GM12873 (cell line): ENCODE results near the gene COX7B2.

Experiments used
- TF ChIP-seq, protein P1 (sequence below): IDR thresholded peaks from 2 replicates; pipeline ENCODE4 v1.5.1; 2012; ENCODE audit warnings: low read depth, mild to moderate bottlenecking, moderate library complexity, low read length, control low read depth; ENCODE audit not compliant: insufficient read depth; ENCODE audit errors: missing control alignments

The COX7B2 gene

DNA sequence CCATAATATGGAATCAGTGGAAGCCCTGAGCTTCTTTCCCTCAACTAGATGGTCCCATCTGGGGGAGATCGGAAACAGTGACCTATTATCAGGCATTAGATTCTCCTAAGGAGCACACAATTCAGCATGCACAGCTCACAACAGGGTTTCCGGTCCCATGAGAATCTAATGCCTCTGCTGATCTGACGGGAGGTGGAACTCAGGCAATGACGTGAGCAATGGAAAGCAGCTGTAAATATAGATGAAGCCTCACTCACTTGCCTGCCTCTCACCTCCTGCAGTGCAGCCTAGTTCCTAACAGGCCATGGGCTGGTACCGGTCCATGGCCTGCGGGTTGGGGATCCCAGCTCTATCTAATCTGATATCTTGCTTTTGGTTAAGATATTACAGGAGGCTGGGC lies 88.9 kb downstream of the COX7B2 start:
- TF ChIP-seq, protein P1, sequence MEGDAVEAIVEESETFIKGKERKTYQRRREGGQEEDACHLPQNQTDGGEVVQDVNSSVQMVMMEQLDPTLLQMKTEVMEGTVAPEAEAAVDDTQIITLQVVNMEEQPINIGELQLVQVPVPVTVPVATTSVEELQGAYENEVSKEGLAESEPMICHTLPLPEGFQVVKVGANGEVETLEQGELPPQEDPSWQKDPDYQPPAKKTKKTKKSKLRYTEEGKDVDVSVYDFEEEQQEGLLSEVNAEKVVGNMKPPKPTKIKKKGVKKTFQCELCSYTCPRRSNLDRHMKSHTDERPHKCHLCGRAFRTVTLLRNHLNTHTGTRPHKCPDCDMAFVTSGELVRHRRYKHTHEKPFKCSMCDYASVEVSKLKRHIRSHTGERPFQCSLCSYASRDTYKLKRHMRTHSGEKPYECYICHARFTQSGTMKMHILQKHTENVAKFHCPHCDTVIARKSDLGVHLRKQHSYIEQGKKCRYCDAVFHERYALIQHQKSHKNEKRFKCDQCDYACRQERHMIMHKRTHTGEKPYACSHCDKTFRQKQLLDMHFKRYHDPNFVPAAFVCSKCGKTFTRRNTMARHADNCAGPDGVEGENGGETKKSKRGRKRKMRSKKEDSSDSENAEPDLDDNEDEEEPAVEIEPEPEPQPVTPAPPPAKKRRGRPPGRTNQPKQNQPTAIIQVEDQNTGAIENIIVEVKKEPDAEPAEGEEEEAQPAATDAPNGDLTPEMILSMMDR, result no peak

DNA sequence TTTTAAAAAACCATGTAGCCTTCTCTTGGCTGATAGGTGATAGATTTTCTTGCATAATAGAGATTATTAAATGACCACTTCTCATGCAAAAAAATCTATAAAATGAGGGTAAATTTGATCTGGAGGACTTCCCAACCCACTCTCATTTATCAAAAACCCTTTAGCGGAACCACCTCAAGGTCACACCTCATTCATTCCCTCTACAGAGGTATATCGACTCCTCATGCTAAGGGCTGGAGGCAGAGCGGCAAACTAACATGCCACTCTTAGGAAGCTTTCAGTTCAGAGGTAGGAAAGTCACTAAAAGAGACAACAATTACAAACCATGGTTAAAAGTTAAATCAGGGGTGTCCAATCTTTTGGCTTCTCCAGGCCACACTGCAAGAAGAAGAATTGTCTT lies 90.0 kb downstream of the COX7B2 start:
- TF ChIP-seq, protein P1, result no peak

DNA sequence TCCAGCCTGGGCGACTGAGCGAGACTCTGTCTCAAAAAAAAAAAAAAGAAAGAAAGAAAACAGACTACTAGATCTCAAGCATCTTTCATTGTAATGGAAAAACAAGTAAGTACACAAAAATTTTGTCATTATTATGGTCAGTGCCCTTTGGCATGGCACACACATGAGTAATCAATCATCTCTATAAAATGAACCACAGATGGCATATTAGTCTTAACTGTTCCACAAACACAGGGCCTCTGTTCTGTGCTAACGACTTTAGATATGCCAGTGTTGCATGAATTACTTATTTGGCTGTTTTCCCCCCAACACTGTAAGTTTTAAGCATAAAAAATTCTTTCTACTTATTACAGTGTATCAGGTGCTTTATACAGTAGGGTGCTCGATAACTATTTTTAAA lies 90.4 kb downstream of the COX7B2 start:
- TF ChIP-seq, protein P1, result no peak

DNA sequence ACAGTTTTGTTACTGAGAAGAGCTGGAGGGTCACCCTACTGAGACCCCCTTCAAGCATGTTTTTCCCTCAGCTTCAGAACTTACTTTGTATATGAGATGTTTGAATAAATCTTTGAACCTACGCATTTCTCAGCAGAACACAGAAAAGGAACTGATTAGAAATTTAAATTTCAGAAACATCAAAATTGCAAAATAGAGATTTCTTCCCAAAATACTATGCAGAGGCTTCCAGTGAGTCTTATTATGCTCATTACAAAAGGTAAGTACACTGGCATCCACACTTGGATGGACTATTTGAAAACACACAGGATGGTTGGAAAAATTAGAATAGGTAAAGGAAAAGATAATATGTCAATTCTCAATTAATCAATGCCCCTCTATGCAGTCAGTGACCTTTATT lies 91.2 kb downstream of the COX7B2 start:
- TF ChIP-seq, protein P1, result no peak

DNA sequence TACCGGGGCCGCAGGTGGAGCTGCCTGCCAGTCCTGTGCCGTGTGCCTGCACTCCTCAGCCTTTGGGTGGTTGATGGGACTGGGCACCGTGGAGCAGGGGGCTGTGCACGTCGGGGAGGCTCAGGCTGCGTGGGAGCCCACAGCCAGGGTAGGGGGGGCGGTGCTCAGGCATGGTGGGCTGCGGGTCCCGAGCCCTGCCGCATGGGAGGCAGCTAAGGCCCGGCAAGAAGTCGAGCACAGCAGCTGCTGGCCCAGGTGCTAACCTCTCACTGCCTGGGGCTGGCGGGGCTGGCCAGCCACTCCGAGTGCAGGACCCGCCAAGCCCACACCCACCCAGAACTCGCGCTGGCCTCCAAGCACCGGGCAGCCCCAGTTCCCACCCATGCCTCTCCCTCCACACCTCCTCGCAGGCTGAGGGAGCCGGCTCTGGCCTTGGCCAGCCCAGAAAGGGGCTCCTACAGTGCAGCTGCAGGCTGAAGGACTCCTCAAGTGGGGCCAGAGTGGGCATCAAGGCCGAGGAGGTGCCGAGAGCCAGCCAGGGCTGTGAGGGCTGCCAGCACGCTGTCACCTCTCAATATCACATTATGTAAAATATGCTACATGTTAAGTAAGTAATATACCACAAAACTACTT lies 104.1 kb downstream of the COX7B2 start:
- TF ChIP-seq, protein P1, result no peak

DNA sequence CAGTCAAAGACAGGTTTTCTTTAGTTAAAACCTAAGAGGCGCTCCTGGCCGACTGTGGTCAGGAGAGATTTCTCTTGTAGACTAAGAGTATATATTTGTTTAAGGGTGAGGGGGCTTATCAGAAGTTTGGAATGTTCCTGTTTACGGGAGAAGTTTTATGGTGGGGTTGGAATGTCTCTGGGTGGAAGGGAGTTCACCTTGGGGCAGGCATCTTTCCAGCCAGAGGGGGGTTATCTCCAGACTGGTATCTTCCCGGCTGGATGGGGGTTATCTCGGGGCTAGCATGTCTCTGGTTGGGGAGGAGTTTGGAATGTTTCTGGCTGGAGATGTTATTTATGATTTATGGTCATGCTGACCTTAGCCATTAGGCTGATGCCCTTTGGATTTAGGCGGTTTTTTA lies 116.0 kb downstream of the COX7B2 start:
- TF ChIP-seq, protein P1, result no peak

DNA sequence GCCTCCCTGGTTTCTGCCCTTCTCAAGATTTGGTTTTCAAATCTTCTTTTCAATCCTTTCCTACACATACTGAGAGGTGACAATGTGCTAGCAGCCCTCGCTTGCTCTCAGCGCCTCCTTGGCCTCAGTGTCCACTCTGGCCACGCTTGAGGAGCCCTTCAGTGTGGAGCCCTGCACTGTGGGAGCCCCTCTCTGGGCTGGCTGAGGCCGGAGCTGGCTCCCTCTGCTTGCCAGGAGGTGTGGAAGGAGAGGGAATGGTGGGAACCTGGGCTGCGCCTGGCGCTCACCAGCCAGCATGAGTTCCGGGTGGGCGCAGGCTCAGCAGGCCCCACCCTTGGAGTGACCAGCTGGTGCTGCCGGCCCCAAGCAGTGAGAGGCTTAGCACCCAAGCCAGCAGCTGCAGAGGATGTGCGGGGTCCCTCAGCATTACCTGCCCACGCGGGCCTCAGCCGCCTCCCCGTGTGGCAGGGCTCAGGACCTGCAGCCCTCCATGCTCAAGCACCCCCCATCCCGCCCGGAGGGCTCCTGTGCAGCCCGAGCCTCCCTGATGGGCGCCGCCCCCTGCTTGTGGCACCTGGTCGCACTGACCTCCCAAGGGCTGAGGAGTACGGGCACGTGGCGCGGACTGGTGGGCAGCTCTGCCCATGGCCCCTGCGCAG lies 127.5 kb downstream of the COX7B2 start:
- TF ChIP-seq, protein P1, result no peak
